Measurements from ENCODE around the gene DHRSX.

DNA sequence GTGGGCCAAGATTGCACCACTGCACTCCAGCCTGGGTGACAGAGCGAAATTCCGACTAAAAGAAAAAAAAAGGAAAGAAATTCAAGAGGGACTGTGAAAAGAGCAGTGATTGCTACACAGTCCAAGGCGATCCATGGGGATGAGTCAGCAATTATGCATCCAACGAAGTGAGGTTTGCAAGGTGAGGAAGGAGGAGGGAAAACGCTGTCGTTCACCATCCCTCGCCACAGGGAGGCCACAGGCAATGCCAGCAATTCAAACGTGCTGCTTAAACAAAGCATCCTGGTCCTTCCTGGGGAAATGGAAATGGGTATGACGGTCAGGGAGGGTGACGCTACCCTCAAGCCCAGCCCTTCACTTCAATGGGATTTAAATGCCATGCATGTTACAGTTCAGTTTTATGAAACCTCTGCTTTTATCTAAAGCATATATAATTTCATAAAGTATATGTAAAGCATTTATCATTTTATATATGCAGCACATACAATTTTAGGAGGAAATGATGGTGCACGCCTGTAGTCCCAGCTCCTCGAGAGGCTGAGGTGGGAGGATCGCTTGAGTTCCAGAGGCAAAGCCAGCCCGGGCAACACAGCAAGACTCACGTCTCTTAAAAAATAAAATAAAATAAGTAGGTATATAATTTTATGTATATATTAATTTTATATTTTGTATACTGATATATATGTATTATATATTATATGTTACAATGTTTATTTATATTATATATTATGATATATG lies 108.7 kb downstream of the DHRSX start:
- TF ChIP-seq, protein P1, sequence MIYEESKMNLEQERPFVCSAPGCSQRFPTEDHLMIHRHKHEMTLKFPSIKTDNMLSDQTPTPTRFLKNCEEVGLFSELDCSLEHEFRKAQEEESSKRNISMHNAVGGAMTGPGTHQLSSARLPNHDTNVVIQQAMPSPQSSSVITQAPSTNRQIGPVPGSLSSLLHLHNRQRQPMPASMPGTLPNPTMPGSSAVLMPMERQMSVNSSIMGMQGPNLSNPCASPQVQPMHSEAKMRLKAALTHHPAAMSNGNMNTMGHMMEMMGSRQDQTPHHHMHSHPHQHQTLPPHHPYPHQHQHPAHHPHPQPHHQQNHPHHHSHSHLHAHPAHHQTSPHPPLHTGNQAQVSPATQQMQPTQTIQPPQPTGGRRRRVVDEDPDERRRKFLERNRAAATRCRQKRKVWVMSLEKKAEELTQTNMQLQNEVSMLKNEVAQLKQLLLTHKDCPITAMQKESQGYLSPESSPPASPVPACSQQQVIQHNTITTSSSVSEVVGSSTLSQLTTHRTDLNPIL (CRISPR knock-in tag; IDR thresholded peaks at IDR 0.05; ENCODE audit: low read depth) = no peak
- TF ChIP-seq, protein P2, sequence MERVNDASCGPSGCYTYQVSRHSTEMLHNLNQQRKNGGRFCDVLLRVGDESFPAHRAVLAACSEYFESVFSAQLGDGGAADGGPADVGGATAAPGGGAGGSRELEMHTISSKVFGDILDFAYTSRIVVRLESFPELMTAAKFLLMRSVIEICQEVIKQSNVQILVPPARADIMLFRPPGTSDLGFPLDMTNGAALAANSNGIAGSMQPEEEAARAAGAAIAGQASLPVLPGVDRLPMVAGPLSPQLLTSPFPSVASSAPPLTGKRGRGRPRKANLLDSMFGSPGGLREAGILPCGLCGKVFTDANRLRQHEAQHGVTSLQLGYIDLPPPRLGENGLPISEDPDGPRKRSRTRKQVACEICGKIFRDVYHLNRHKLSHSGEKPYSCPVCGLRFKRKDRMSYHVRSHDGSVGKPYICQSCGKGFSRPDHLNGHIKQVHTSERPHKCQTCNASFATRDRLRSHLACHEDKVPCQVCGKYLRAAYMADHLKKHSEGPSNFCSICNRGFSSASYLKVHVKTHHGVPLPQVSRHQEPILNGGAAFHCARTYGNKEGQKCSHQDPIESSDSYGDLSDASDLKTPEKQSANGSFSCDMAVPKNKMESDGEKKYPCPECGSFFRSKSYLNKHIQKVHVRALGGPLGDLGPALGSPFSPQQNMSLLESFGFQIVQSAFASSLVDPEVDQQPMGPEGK (CRISPR knock-in tag; IDR thresholded peaks at IDR 0.05; ENCODE audit: borderline replicate concordance) = no peak
- TF ChIP-seq, protein P3, sequence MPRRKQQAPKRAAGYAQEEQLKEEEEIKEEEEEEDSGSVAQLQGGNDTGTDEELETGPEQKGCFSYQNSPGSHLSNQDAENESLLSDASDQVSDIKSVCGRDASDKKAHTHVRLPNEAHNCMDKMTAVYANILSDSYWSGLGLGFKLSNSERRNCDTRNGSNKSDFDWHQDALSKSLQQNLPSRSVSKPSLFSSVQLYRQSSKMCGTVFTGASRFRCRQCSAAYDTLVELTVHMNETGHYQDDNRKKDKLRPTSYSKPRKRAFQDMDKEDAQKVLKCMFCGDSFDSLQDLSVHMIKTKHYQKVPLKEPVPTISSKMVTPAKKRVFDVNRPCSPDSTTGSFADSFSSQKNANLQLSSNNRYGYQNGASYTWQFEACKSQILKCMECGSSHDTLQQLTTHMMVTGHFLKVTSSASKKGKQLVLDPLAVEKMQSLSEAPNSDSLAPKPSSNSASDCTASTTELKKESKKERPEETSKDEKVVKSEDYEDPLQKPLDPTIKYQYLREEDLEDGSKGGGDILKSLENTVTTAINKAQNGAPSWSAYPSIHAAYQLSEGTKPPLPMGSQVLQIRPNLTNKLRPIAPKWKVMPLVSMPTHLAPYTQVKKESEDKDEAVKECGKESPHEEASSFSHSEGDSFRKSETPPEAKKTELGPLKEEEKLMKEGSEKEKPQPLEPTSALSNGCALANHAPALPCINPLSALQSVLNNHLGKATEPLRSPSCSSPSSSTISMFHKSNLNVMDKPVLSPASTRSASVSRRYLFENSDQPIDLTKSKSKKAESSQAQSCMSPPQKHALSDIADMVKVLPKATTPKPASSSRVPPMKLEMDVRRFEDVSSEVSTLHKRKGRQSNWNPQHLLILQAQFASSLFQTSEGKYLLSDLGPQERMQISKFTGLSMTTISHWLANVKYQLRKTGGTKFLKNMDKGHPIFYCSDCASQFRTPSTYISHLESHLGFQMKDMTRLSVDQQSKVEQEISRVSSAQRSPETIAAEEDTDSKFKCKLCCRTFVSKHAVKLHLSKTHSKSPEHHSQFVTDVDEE (CRISPR knock-in tag; IDR thresholded peaks at IDR 0.05) = no peak
- TF ChIP-seq ZNF565 (CRISPR knock-in tag; conservative IDR thresholded peaks at IDR 0.05; ENCODE audit: low read depth) (no peak), RARB (CRISPR knock-in tag; IDR thresholded peaks at IDR 0.05) (no peak), ZNF8 (CRISPR knock-in tag; IDR thresholded peaks at IDR 0.05) (no peak), TOX (CRISPR knock-in tag; IDR thresholded peaks at IDR 0.05; ENCODE audit: borderline replicate concordance) (no peak), GLIS3 (CRISPR knock-in tag; IDR thresholded peaks at IDR 0.05) (no peak), BACH2 (CRISPR knock-in tag; IDR thresholded peaks at IDR 0.05; ENCODE audit: borderline replicate concordance) (no peak), ZFP30 (CRISPR knock-in tag; IDR thresholded peaks at IDR 0.05) (no peak), CSDC2 (CRISPR knock-in tag; IDR thresholded peaks at IDR 0.05) (no peak), OSR1 (CRISPR knock-in tag; IDR thresholded peaks at IDR 0.05) (no peak), ZNF70 (CRISPR knock-in tag; IDR thresholded peaks at IDR 0.05) (no peak)

Measured in SK-N-SH treated with all-trans-retinoic acid at 6 μM for 48 hours (cell line).